ENCODE measurements around the gene FJX1. TPM values are rescaled to one million over a fixed set of nuclear protein-coding genes. Genes with fewer than 3 reads are reported as not detected.
"Not testable (repeated sequence)": the region's sequence is repeated elsewhere in the genome, so short reads cannot be mapped to it uniquely, and the experiment has no call there.

FJX1 gene
- total RNA-seq, 1 experiment from 2014 or later, result 19.1 TPM

GRCh38 chr11:35667257-35667656 is 49.0 kb downstream of the FJX1 start:
- Mint-ChIP-seq H3K27ac (ENCODE audit: unreplicated experiment) (no peak overlapping the region), H3K27me3 (ENCODE audit: unreplicated experiment) (no peaks in the 10 kb centered on the region), H3K4me1 (ENCODE audit: low read depth, unreplicated experiment) (peaks cover 37% of the 10 kb centered on the region), H3K4me3 (ENCODE audit: low read depth, unreplicated experiment) (no peak overlapping the region), H3K9me3 (ENCODE audit: low read depth, unreplicated experiment) (peaks cover 17% of the 10 kb centered on the region), H3K36me3 (ENCODE audit: insufficient read depth, unreplicated experiment) (peaks cover 26% of the 10 kb centered on the region)
- TF ChIP-seq, protein P1, sequence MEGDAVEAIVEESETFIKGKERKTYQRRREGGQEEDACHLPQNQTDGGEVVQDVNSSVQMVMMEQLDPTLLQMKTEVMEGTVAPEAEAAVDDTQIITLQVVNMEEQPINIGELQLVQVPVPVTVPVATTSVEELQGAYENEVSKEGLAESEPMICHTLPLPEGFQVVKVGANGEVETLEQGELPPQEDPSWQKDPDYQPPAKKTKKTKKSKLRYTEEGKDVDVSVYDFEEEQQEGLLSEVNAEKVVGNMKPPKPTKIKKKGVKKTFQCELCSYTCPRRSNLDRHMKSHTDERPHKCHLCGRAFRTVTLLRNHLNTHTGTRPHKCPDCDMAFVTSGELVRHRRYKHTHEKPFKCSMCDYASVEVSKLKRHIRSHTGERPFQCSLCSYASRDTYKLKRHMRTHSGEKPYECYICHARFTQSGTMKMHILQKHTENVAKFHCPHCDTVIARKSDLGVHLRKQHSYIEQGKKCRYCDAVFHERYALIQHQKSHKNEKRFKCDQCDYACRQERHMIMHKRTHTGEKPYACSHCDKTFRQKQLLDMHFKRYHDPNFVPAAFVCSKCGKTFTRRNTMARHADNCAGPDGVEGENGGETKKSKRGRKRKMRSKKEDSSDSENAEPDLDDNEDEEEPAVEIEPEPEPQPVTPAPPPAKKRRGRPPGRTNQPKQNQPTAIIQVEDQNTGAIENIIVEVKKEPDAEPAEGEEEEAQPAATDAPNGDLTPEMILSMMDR (IDR thresholded peaks at IDR 0.05; ENCODE audit: unreplicated experiment), result no peak
- BruUV-seq (replicated peaks), result no TSS peak
- CTCF ChIA-PET, result no interaction called here
- no peak for DNase-seq
- intact Hi-C loops (cut with micrococcal nuclease; ENCODE audit: unreplicated experiment), result no loop called here

- intact Hi-C loops (cut with micrococcal nuclease; ENCODE audit: unreplicated experiment); BruUV-seq (replicated peaks); H3K27ac Mint-ChIP-seq (ENCODE audit: unreplicated experiment); H3K27me3 Mint-ChIP-seq (ENCODE audit: unreplicated experiment); CTCF ChIA-PET; DNase-seq; H3K4me3 Mint-ChIP-seq (ENCODE audit: low read depth, unreplicated experiment): not testable (repeated sequence)
- peaks cover 15% of the 10 kb centered on the region for H3K36me3 Mint-ChIP-seq (ENCODE audit: insufficient read depth, unreplicated experiment)
- H3K4me1 Mint-ChIP-seq (ENCODE audit: low read depth, unreplicated experiment), result peaks cover 41% of the 10 kb centered on the region
- H3K9me3 Mint-ChIP-seq (ENCODE audit: low read depth, unreplicated experiment), result peaks cover 13% of the 10 kb centered on the region
Observed at GRCh38 chr11:35668350-35668749, 50.1 kb downstream of the FJX1 start.

Other genes with a start within 250 kb of the FJX1 start
- 0.37 and 0.40 TPM in 2 replicates for gene SLC1A2, start 198.9 kb upstream of the FJX1 start, total RNA-seq (2022)
- gene PAMR1, start 92.8 kb upstream of the FJX1 start, total RNA-seq (2022), result not detected in 2 replicates
- 71.3 and 78.2 TPM in 2 replicates for gene TRIM44, start 44.3 kb downstream of the FJX1 start, total RNA-seq (2022)